Testis (tissue), 3 donors: ENCODE results near the gene C11orf58. TPM values are rescaled to one million over a fixed set of nuclear protein-coding genes. Genes with fewer than 3 reads are reported as not detected.

Experiments used
- DNase-seq: peaks from one replicate; pipeline ENCODE4 v3.0.0-alpha.2; 2019
- H3K27ac ChIP-seq, 2 donors: fragments of 200-600 bp; sonication (generic); one replicate each; pipeline ENCODE4 v1.5.1; 2019
- H3K27me3 ChIP-seq: fragments of 200-600 bp; sonication (generic); one replicate; pipeline ENCODE4 v1.5.1; 2019
- H3K36me3 ChIP-seq: fragments of 200-600 bp; sonication (generic); one replicate; pipeline ENCODE4 v1.5.1; 2017; ENCODE audit warnings: low read depth; ENCODE audit errors: missing control alignments
- H3K4me1 ChIP-seq: fragments of 200-600 bp; sonication (generic); one replicate; pipeline ENCODE4 v1.5.1; 2019
- H3K4me3 ChIP-seq, 2 donors: fragments of 200-600 bp; sonication (generic); one replicate each; pipeline ENCODE4 v1.5.1; 2017 to 2019
- H3K9me3 ChIP-seq: fragments of 200-600 bp; sonication (generic); one replicate; pipeline ENCODE4 v1.5.1; 2017
- CTCF ChIP-seq, 3 experiments: fragments of 450-650 bp in 2 of 3; fragments of 200-600 bp in 1 of 3; sonication (generic) in 1 of 3; IDR thresholded peaks; one replicate each; pipeline ENCODE4 v1.5.1; 2016 to 2019; ENCODE audit warnings: antibody characterized with exemption in 3 of 3, mild to moderate bottlenecking in 2 of 3, moderate library complexity in 1 of 3
- POLR2A ChIP-seq: fragments of 450-650 bp; IDR thresholded peaks from one replicate; pipeline ENCODE4 v1.6.1; 2017; ENCODE audit warnings: antibody characterized with exemption, mild to moderate bottlenecking, moderate library complexity
- WGBS, 2 donors: methylation state at CpG; one replicate each; pipeline ENCODE4 v1.1.5; 2018; 5-methylcytosine and 5-hydroxymethylcytosine counted together
- intact Hi-C: fragments of 100-400 bp; cut with DNase I; formaldehyde crosslinking; loops from one replicate; pipeline ENCODE4 v1.15.1; 2023; ENCODE audit warnings: low total_unique reads
- polyA plus RNA-seq: library from polyadenylated mRNA; stranded (reverse); fragments of 350-450 nt; fragmentation: Illumina TruSeq; extraction: RNeasy Lipid Tissue Mini Kit (QIAGEN cat#74804); gene quantifications from one replicate; pipeline ENCODE4 v1.2.3, GENCODE V29; 2014; ENCODE audit warnings: low read depth, low replicate concordance; ENCODE audit not compliant: insufficient read depth
- total RNA-seq, 2 donors: library from RNA; depleted of rRNA; stranded (reverse); fragments of >200 nt; gene quantifications; one replicate each; pipeline ENCODE4 v1.2.3, GENCODE V29; 2016

Gene C11orf58
- total and polyA plus RNA-seq, 3 donors from 2014 or later = 139 to 178 (median 153) TPM

GRCh38 chr11:16778876-16779275 lies 40.4 kb downstream of the C11orf58 start:
- Histone ChIP-seq H3K9me3 (no peaks in the 10 kb centered on the region), H3K27ac (no peak overlapping the region), H3K27me3 (no peaks in the 10 kb centered on the region), H3K4me1 (peaks cover 8% of the 10 kb centered on the region), H3K4me3 (no peak overlapping the region), H3K36me3 (no peaks in the 10 kb centered on the region)
- no peak for DNase-seq
- TF ChIP-seq CTCF (IDR thresholded peaks at IDR 0.05) = no peak
- TF ChIP-seq POLR2A = no peak
- intact Hi-C loops = no loop called here
- whole genome bisulfite sequencing, 2 donors = 87 to 91% methylated on average over 6 to 8 of the region's 8 CpGs

- no peak overlapping the region for H3K4me3 ChIP-seq
- TF ChIP-seq POLR2A (no peak), CTCF (IDR thresholded peaks at IDR 0.05) (no peak)
- 81 to 86% methylated on average over 8 of the region's 8 CpGs for WGBS, 2 donors
- H3K4me1 ChIP-seq = peaks cover 14% of the 10 kb centered on the region
- H3K9me3 ChIP-seq = no peaks in the 10 kb centered on the region
- H3K27ac ChIP-seq = no peak overlapping the region
- intact Hi-C loops = no loop called here
- H3K36me3 ChIP-seq = no peaks in the 10 kb centered on the region
- peak; percentile 25 for DNase-seq
- no peaks in the 10 kb centered on the region for H3K27me3 ChIP-seq
These were observed 41.0 kb downstream of the C11orf58 start for GRCh38 chr11:16779436-16779835.

- Histone ChIP-seq H3K27ac (no peak overlapping the region), H3K9me3 (no peaks in the 10 kb centered on the region), H3K27me3 (no peaks in the 10 kb centered on the region), H3K36me3 (no peaks in the 10 kb centered on the region), H3K4me3 (no peak overlapping the region), H3K4me1 (peaks cover 18% of the 10 kb centered on the region)
- TF ChIP-seq POLR2A = no peak
- TF ChIP-seq CTCF (IDR thresholded peaks at IDR 0.05) = no peak
- intact Hi-C loops = no loop called here
- WGBS, 2 donors = 96 to 97% methylated on average over 2 of the region's 2 CpGs
- no peak for DNase-seq
These were observed 41.7 kb downstream of the C11orf58 start for GRCh38 chr11:16780146-16780545.

GRCh38 chr11:16780698-16781550 lies 42.5 kb downstream of the C11orf58 start:
- intact Hi-C loops = no loop called here
- no peak overlapping the region for H3K27ac ChIP-seq
- H3K4me1 ChIP-seq = peaks cover 21% of the 10 kb centered on the region
- no peak for DNase-seq
- 89 to 91% methylated on average over 15 to 19 of the region's 19 CpGs for WGBS, 2 donors
- no peak for TF ChIP-seq CTCF (IDR thresholded peaks at IDR 0.05)
- TF ChIP-seq POLR2A = no peak
- no peaks in the 10 kb centered on the region for H3K27me3 ChIP-seq
- H3K36me3 ChIP-seq = no peaks in the 10 kb centered on the region
- no peak overlapping the region for H3K4me3 ChIP-seq
- no peaks in the 10 kb centered on the region for H3K9me3 ChIP-seq
